Rectal smooth muscle tissue (tissue), 1 donor: ENCODE data around the gene CPZ.

ENCODE experiments used
- H3K27ac ChIP-seq: one replicate; pipeline ENCODE4 v1.7.0; 2013; ENCODE audit warnings: low read depth, low read length, inconsistent platforms
- H3K27me3 ChIP-seq: one replicate; pipeline ENCODE4 v1.7.0; 2013; ENCODE audit warnings: low read length; ENCODE audit not compliant: control insufficient read depth, insufficient read depth
- H3K36me3 ChIP-seq: one replicate; pipeline ENCODE4 v1.7.0; 2013; ENCODE audit warnings: low read length; ENCODE audit not compliant: control insufficient read depth, insufficient read depth
- H3K4me1 ChIP-seq: one replicate; pipeline ENCODE4 v1.7.0; 2013; ENCODE audit warnings: low read length; ENCODE audit not compliant: control insufficient read depth, insufficient read depth
- H3K4me3 ChIP-seq: one replicate; pipeline ENCODE4 v1.7.0; 2013; ENCODE audit warnings: low read length
- H3K9ac ChIP-seq: one replicate; pipeline ENCODE4 v1.7.0; 2013; ENCODE audit warnings: low read length

The CPZ gene

GRCh38 chr4:8595237-8596087 lies 2.9 kb downstream of the CPZ start:
- H3K36me3 ChIP-seq = no peaks in the 10 kb centered on the region
- no peak overlapping the region for H3K9ac ChIP-seq
- H3K27me3 ChIP-seq = peaks cover 23% of the 10 kb centered on the region
- H3K4me3 ChIP-seq = no peak overlapping the region
- H3K4me1 ChIP-seq = no peaks in the 10 kb centered on the region
- H3K27ac ChIP-seq = no peak overlapping the region

DNA sequence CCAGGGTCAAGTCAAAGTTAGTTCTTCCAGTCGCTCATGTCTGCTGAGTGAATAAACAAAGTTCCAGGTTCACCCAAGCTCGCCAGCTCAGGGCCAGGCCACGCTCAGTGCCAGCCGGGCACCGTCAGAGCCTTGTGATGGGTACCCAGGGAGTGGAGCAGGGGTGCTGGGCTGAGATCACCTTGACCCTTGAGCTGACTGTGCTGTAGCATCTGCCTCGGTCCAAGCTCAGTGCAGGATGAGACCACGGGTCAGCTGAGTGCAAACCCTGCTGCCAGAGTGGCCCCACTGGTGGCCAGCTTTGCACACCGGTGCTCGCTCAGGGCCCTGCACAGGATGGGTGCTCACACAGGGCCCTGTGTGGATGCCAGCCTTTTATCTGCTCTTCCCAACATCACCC lies 4.3 kb downstream of the CPZ start:
- H3K27ac ChIP-seq = no peak overlapping the region
- H3K4me3 ChIP-seq = no peak overlapping the region

GRCh38 chr4:8597319-8597718 lies 4.8 kb downstream of the CPZ start:
- no peak overlapping the region for H3K27ac ChIP-seq
- no peak overlapping the region for H3K4me3 ChIP-seq
- peaks cover 9% of the 10 kb centered on the region for H3K27me3 ChIP-seq

More for the DNA sequence above, 4.3 kb downstream of the CPZ start:
- no peaks in the 10 kb centered on the region for H3K36me3 ChIP-seq
- no peaks in the 10 kb centered on the region for H3K4me1 ChIP-seq
- peaks cover 13% of the 10 kb centered on the region for H3K27me3 ChIP-seq
- no peak overlapping the region for H3K9ac ChIP-seq

DNA sequence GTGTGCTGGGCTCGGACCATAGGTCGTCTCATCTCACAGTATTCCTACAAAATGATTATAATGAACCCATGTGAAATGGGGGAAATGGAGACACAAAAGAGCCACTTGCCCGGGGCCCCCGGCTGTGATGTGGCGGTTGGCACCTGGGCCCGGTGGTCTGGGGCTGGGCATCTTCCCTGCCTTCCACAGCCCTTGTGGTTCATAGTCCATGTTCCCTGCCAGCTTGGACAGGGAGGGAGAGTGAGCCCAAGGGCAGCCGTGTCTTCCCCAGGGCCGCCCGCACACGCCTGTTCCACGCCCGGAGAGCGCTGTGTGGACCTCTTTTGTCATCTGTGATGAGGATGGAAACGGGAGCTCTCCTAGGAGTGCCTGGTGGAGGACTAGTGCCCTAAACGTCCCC lies 5.2 kb downstream of the CPZ start:
- H3K27ac ChIP-seq = no peak overlapping the region
- peaks cover 7% of the 10 kb centered on the region for H3K27me3 ChIP-seq
- no peaks in the 10 kb centered on the region for H3K36me3 ChIP-seq
- no peak overlapping the region for H3K4me3 ChIP-seq
- no peaks in the 10 kb centered on the region for H3K4me1 ChIP-seq
- no peak overlapping the region for H3K9ac ChIP-seq

More at GRCh38 chr4:8597319-8597718, 4.8 kb downstream of the CPZ start:
- no peak overlapping the region for H3K9ac ChIP-seq
- no peaks in the 10 kb centered on the region for H3K4me1 ChIP-seq
- H3K36me3 ChIP-seq = no peaks in the 10 kb centered on the region

DNA sequence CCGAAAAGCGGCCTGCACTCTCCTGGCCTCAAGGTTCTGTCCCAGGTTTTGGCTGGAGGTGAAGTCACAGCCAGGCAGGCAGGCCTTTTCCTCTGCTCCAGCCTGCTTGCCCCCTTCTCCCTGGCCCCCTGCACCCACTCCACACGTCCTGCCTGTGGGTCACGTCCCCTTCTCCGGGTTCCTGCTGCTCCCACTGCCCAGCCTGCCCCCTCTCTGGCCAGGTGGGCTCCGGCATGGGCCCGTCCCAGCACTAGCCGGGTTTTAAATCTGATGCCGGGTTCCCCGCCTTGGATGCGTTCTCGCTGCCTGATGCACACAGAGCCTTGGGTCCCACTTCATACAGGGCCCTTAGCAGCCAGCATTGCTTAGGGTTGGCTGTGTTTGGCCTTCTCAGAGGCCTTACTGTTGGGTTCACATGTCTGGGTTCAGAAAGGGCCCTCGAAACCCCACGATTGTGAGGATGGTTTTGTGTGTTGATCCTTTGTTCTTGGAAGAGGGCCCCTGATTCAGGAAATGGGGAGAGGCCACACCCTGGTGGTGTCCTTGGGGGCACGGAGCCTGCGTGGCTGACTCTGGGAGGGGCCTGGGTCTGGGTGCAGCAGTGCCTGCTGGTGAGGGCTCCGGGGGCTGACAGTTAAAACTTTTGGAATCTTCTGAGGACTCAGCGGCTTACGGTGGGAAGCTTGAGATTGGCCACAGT lies 6.0 kb downstream of the CPZ start:
- Histone ChIP-seq H3K4me1 (no peaks in the 10 kb centered on the region), H3K9ac (no peak overlapping the region), H3K27me3 (peaks cover 7% of the 10 kb centered on the region), H3K36me3 (no peaks in the 10 kb centered on the region), H3K27ac (no peak overlapping the region), H3K4me3 (no peak overlapping the region)

- Histone ChIP-seq H3K4me3 (no peak overlapping the region), H3K36me3 (no peaks in the 10 kb centered on the region), H3K9ac (no peak overlapping the region), H3K27me3 (peaks cover 1% of the 10 kb centered on the region), H3K27ac (no peak overlapping the region), H3K4me1 (no peaks in the 10 kb centered on the region)
Measured at GRCh38 chr4:8599091-8599460, 6.5 kb downstream of the CPZ start.

DNA sequence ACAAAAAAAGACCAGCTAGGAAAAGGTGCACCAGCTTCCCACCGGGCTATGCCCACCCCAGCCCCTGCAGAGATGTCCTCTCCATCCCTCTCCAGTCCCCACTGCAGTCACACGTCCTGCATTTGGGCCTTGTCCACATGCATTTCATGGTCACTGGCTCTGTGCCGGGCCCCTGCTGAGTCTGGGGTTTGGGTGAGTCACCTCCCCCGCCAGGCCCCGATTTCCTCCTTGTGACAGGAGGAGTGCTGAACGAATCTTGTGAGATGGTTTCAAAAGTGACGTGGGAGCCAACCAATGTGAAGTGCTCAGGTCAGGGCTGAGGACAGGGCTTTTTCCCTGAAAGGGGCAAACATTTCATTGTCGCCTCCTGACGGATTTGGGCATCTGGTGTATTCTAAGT lies 7.1 kb downstream of the CPZ start:
- Histone ChIP-seq H3K27ac (no peak overlapping the region), H3K4me1 (no peaks in the 10 kb centered on the region), H3K9ac (no peak overlapping the region), H3K36me3 (no peaks in the 10 kb centered on the region), H3K4me3 (no peak overlapping the region), H3K27me3 (no peaks in the 10 kb centered on the region)

DNA sequence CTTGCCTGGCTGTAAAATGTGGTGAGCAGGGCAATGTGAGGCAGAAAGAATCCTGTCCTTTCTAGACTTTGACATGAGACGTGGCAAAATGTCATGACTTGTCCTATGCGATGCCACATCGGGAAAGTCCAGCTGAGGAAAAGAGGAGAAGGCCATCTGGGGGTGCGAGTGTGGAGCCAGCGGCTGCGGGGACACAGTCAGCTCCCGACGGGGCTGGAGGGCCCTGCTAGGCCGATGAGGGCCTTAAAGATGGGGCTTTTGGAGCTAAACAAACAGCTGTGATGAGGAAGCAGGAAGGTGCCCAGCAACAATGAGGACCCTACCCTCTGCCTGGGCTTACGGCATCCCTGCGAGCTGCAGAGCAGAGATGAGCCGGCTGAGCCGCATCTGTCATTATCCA lies 7.7 kb downstream of the CPZ start:
- Histone ChIP-seq H3K4me1 (no peaks in the 10 kb centered on the region), H3K36me3 (no peaks in the 10 kb centered on the region), H3K27ac (no peak overlapping the region), H3K27me3 (no peaks in the 10 kb centered on the region), H3K4me3 (no peak overlapping the region), H3K9ac (no peak overlapping the region)

DNA sequence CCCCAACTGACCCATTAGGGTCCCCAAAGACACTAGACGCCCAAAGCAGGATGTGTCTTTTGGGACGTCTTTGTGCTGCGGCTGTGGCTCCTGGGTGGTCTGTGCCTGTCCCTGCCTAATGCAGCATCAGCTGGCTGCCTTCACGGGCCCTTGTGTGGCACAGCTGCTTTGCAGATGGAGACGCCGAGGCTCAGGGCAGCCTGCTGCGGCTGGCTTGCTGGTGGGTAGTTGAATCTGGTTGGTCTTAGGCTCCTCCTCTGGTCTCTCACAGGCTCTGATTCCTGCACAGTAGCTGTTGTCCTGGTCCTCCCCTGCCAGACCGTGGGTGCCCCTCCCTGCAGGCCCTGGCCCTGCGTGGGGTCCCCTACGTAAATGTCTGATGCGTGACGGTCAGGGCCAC lies 8.1 kb downstream of the CPZ start:
- H3K27me3 ChIP-seq = no peaks in the 10 kb centered on the region
- H3K4me1 ChIP-seq = no peaks in the 10 kb centered on the region
- no peak overlapping the region for H3K4me3 ChIP-seq
- H3K27ac ChIP-seq = no peak overlapping the region
- no peak overlapping the region for H3K9ac ChIP-seq
- H3K36me3 ChIP-seq = no peaks in the 10 kb centered on the region

- no peak overlapping the region for H3K4me3 ChIP-seq
Measured at GRCh38 chr4:8601086-8601485, 8.5 kb downstream of the CPZ start.

DNA sequence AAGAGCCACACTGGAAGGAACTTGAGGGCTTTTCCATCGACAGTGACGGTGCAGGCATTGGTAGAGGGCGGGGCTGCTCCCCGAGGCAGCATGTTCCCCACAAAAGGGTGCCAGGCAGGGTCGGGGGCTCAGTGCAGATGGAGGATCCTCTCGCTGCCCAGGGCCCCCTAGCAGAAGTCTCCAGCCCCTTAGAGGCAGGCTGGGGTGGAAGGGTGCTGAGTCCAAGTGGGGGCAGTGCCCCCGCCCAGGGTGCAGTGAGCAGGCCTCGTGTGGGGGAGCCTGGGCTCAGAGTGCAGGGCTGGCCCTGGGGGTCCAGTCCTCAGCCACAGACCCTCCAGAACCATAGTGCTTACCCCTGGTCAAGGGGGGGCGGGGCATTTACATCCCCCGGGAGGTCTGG lies 9.0 kb downstream of the CPZ start:
- Histone ChIP-seq H3K27ac (no peak overlapping the region), H3K4me3 (no peak overlapping the region), H3K36me3 (no peaks in the 10 kb centered on the region), H3K4me1 (no peaks in the 10 kb centered on the region), H3K27me3 (no peaks in the 10 kb centered on the region), H3K9ac (no peak overlapping the region)

More at GRCh38 chr4:8601086-8601485, 8.5 kb downstream of the CPZ start:
- no peaks in the 10 kb centered on the region for H3K4me1 ChIP-seq
- H3K9ac ChIP-seq = no peak overlapping the region
- H3K27me3 ChIP-seq = no peaks in the 10 kb centered on the region
- no peak overlapping the region for H3K27ac ChIP-seq
- no peaks in the 10 kb centered on the region for H3K36me3 ChIP-seq

DNA sequence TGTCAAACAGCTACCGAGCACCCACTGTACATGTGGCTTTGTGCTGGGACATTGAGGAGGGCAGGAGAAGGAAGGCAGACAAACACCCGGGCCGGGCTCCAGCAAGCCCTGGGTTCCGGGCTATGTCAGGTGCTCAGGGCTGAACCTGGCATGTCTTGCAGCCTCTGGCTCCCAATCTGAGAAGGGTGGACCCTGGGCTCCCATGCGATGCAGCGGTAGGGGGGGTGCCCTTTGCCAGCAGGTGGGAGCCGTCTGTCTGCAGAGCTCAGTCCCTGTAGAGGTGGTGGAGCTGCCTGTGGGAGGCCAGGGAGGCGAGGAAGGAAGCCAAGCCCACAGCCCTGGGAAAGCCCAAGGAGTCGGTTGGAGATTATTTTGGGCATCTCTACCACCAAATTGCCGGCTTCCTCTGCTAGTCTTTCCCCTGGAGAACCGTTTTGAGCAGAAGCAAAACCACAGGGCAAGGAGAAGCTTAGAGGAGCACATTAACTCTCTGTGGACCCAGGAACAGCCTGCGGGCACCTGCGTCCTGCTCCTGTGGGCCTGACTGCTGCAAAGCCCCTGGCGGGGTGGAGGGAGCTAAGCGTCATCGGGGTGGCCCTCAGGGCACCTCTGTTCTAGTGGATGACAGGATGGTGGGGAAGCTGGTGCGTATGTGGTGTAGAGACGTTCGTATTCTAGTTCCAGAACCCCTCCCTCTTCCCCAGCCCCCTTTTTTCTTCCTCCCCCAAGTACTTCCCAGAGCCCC lies 10.3 kb downstream of the CPZ start:
- Histone ChIP-seq H3K36me3 (no peaks in the 10 kb centered on the region), H3K4me1 (no peaks in the 10 kb centered on the region), H3K9ac (no peak overlapping the region), H3K27ac (no peak overlapping the region), H3K4me3 (no peak overlapping the region), H3K27me3 (peaks cover 2% of the 10 kb centered on the region)
